RWPE2 (cell line): ENCODE data around the gene RBBP8NL.

ENCODE experiments used
- ATAC-seq: fragments of 200-7000 bp; cut with Tn5 transposase; 3 replicates; pipeline ENCODE4 v1.9.1; 2021; ENCODE audit warnings: low read depth
- DNase-seq: peaks from one replicate; pipeline ENCODE4 v3.0.0-alpha.2; 2020; ENCODE audit warnings: low spot score
- H3K27ac ChIP-seq: fragments of 450-650 bp; 2 replicates; pipeline ENCODE4 v1.5.1; 2017; ENCODE audit warnings: mild to moderate bottlenecking; ENCODE audit not compliant: poor library complexity, severe bottlenecking
- H3K27me3 ChIP-seq: fragments of 250-450 bp; sonication (Bioruptor Pico); 2 replicates; pipeline ENCODE4 v1.5.1; 2021; ENCODE audit warnings: mild to moderate bottlenecking, moderate library complexity; ENCODE audit not compliant: insufficient read depth, poor library complexity, severe bottlenecking
- H3K36me3 ChIP-seq: fragments of 250-450 bp; sonication (Bioruptor Pico); 2 replicates; pipeline ENCODE4 v1.5.1; 2020; ENCODE audit warnings: low read depth, mild to moderate bottlenecking, moderate library complexity
- H3K4me1 ChIP-seq: fragments of 250-450 bp; sonication (Bioruptor Pico); 2 replicates; pipeline ENCODE4 v1.5.1; 2021; ENCODE audit warnings: mild to moderate bottlenecking, moderate library complexity; ENCODE audit not compliant: insufficient read depth, poor library complexity, severe bottlenecking
- H3K4me3 ChIP-seq: fragments of 250-450 bp; sonication (Bioruptor Pico); 2 replicates; pipeline ENCODE4 v1.5.1; 2021; ENCODE audit warnings: mild to moderate bottlenecking, moderate library complexity; ENCODE audit not compliant: severe bottlenecking
- H3K9me3 ChIP-seq: fragments of 250-450 bp; sonication (Bioruptor Pico); 2 replicates; pipeline ENCODE4 v1.5.1; 2021; ENCODE audit warnings: mild to moderate bottlenecking, moderate library complexity; ENCODE audit not compliant: severe bottlenecking
- CTCF ChIP-seq: fragments of 450-650 bp; IDR thresholded peaks from one replicate; pipeline ENCODE4 v1.5.1; 2017; ENCODE audit warnings: mild to moderate bottlenecking, moderate library complexity; ENCODE audit not compliant: poor library complexity, severe bottlenecking

Gene RBBP8NL

GRCh38 chr20:62402456-62403150 lies 24.7 kb downstream of the RBBP8NL start:
- Histone ChIP-seq H3K36me3 (no peaks in the 10 kb centered on the region), H3K4me1 (no peaks in the 10 kb centered on the region), H3K4me3 (no peak overlapping the region), H3K9me3 (no peaks in the 10 kb centered on the region), H3K27ac (no peak overlapping the region), H3K27me3 (no peaks in the 10 kb centered on the region)
- ATAC-seq (no peak), DNase-seq (peak; percentile 83)
- TF ChIP-seq CTCF: no peak

DNA sequence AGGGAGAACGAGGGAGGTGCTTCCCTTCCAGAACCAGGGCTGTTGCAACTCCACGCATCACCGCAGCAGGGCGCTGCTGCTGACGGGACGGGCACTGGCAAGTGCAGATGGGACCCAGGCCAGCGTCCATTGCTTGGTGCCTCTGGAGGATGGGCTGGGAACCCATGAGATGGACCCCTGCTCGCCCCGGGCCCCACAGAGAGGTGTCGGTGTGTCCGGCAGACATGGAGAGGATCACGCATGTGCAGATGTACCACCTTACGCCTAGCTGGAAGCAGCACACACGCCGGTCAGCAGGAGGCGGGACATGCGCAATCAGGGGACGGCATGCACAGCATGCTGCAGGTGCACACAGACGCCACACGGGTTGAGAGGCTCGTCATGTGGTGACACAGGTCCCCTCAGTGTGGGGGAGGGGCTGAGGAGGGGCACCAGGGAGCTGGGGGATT lies 26.0 kb downstream of the RBBP8NL start:
- no peak overlapping the region for H3K27ac ChIP-seq
- no peak overlapping the region for H3K4me3 ChIP-seq
- ATAC-seq (no peak), DNase-seq (peak; percentile 89)
- H3K9me3 ChIP-seq: no peaks in the 10 kb centered on the region
- H3K36me3 ChIP-seq: no peaks in the 10 kb centered on the region
- TF ChIP-seq CTCF: peak; percentile 57
- H3K4me1 ChIP-seq: no peaks in the 10 kb centered on the region
- no peaks in the 10 kb centered on the region for H3K27me3 ChIP-seq

DNA sequence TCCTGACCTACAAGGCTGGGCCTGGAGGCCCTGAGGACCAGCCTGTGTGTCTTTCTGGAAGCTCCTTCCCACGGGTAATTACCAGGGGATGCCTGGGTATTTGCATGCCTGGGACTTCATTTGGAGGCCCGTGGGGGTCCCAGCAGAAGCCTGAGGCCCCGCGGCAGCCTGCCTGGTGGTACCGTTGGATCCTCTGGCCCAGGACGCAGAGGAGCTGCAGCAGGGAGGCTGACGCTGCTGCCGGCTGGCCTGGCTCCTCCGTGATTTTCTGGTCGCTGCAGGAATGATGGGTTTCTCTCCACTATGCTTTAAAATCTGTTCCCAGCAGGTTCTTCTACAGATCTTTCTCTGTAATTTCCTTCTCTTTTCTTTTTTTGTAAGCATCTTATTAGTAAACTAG lies 26.8 kb downstream of the RBBP8NL start:
- Histone ChIP-seq H3K27me3 (no peaks in the 10 kb centered on the region), H3K4me1 (no peaks in the 10 kb centered on the region), H3K36me3 (no peaks in the 10 kb centered on the region), H3K4me3 (no peak overlapping the region), H3K27ac (no peak overlapping the region), H3K9me3 (no peaks in the 10 kb centered on the region)
- ATAC-seq (no peak), DNase-seq (no peak)
- no peak for TF ChIP-seq CTCF

GRCh38 chr20:62400021-62400420 lies 27.3 kb downstream of the RBBP8NL start:
- no peaks in the 10 kb centered on the region for H3K4me1 ChIP-seq
- H3K9me3 ChIP-seq: no peaks in the 10 kb centered on the region
- no peak overlapping the region for H3K27ac ChIP-seq
- no peaks in the 10 kb centered on the region for H3K36me3 ChIP-seq
- ATAC-seq: no peak; the same call in 2 of the 3 replicates
- H3K27me3 ChIP-seq: no peaks in the 10 kb centered on the region
- DNase-seq: peak; percentile 83
- no peak for TF ChIP-seq CTCF
- H3K4me3 ChIP-seq: no peak overlapping the region

DNA sequence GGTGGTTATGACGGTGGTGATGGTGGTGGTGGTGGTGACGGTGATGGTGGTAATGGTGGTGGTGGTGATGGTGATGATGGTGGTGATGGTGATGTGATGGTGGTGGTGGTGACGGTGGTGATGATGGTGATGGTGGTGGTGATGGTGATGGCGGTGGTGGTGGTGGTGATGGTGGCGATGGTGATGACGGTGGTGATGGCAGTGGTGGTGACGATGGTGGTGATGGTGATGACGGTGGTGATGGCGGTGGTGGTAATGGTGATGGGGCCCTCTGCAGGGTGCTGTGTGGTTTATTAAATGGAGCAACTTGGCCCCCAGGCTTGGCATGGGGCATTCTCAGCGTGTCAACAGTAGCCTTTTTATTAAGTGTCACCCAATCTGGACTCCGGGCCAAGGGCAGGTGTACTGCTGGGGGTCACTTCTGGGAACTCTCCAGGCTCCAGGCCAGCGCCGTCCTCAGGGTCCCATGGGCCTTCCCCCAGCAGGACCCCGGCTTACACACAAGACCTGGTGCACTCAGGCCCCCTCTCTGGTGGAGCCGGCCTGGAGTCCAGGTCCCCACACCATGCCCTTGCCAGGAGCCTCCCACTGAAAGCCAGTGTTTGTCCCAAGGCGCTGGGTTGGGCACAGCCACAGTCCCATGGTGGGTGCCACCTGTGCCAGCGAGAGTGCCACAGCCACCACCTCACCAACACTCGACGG lies 29.1 kb downstream of the RBBP8NL start:
- H3K4me3 ChIP-seq: no peak overlapping the region
- H3K4me1 ChIP-seq: no peaks in the 10 kb centered on the region
- no peaks in the 10 kb centered on the region for H3K27me3 ChIP-seq
- 0 out of 2 replicates have a peak, but pooled peaks cover 4% of the 10 kb centered on the region for H3K36me3 ChIP-seq
- H3K27ac ChIP-seq: no peak overlapping the region
- ATAC-seq (no peak), DNase-seq (peak; percentile 85)
- no peaks in the 10 kb centered on the region for H3K9me3 ChIP-seq
- no peak for TF ChIP-seq CTCF
